HL-60 (cell line): ENCODE data around the gene RALBP1.

ENCODE experiments used
- DNase-seq, 2 experiments: peaks; one replicate each; pipeline ENCODE4 v3.0.0-alpha.2; 2010 to 2020; ENCODE audit warnings: low read depth in 1 of 2, low spot score in 1 of 2
- H3K27ac ChIP-seq: fragments of 250-450 bp; sonication (Bioruptor Pico); replicated peaks from 2 replicates; pipeline ENCODE4 v1.5.1; 2020; ENCODE audit warnings: mild to moderate bottlenecking, moderate library complexity
- H3K27me3 ChIP-seq: fragments of 250-450 bp; sonication (Bioruptor Pico); 2 replicates; pipeline ENCODE4 v1.5.1; 2021; ENCODE audit warnings: mild to moderate bottlenecking, moderate library complexity; ENCODE audit not compliant: insufficient read depth, poor library complexity, severe bottlenecking
- H3K4me3 ChIP-seq: replicated peaks from 2 replicates; pipeline ENCODE4 v1.5.1; 2011; ENCODE audit warnings: mild to moderate bottlenecking, control low read depth, low read length; ENCODE audit not compliant: insufficient read depth
- GABPA ChIP-seq: IDR thresholded peaks from 2 replicates; pipeline ENCODE4 v1.6.1; 2012; ENCODE audit warnings: low read depth
- POLR2AphosphoS5 ChIP-seq: IDR thresholded peaks from 2 replicates; pipeline ENCODE4 v1.6.1; 2012; ENCODE audit warnings: low read depth
- REST ChIP-seq: IDR thresholded peaks from 2 replicates; pipeline ENCODE4 v1.6.1; 2012; ENCODE audit warnings: low read depth; ENCODE audit not compliant: insufficient replicate concordance
- SPI1 ChIP-seq: IDR thresholded peaks from 2 replicates; pipeline ENCODE4 v1.6.1; 2012; ENCODE audit warnings: low read depth, mild to moderate bottlenecking, borderline replicate concordance
- TF ChIP-seq, protein P1 (sequence below): IDR thresholded peaks from one replicate; pipeline ENCODE4 v1.5.1; 2011; ENCODE audit warnings: low read length, control low read depth, inconsistent platforms; ENCODE audit not compliant: insufficient read depth

The RALBP1 gene

DNA sequence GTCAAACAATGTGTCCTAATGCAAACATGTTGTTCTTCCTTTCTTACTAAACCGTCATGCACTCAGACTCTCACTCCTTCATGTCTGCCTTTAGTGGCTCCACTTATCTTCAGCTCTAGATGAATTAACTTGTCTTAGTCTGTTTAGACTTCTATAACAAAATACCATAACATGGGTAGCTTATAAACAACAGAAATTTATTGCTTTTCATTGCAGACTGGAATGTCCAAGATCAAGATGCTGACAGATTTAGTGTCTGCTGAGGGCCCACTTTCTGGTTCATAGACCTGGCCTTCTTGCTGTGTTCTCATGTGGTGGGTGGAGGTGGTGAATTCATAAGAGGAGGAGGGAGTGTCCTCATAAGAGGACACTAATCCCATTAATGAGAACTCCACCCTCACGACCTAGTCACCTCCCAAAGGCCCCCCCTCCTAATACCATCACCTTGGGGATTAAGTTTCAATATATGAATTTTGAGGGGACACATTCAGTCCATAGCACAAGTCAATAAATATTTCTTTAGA lies 32.3 kb downstream of the RALBP1 start:
- no peak for DNase-seq
- TF ChIP-seq SPI1 (no peak), GABPA (no peak), POLR2AphosphoS5 (no peak), REST (no peak)
- TF ChIP-seq, protein P1, sequence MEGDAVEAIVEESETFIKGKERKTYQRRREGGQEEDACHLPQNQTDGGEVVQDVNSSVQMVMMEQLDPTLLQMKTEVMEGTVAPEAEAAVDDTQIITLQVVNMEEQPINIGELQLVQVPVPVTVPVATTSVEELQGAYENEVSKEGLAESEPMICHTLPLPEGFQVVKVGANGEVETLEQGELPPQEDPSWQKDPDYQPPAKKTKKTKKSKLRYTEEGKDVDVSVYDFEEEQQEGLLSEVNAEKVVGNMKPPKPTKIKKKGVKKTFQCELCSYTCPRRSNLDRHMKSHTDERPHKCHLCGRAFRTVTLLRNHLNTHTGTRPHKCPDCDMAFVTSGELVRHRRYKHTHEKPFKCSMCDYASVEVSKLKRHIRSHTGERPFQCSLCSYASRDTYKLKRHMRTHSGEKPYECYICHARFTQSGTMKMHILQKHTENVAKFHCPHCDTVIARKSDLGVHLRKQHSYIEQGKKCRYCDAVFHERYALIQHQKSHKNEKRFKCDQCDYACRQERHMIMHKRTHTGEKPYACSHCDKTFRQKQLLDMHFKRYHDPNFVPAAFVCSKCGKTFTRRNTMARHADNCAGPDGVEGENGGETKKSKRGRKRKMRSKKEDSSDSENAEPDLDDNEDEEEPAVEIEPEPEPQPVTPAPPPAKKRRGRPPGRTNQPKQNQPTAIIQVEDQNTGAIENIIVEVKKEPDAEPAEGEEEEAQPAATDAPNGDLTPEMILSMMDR, result no peak
- no peak overlapping the region for H3K27ac ChIP-seq

DNA sequence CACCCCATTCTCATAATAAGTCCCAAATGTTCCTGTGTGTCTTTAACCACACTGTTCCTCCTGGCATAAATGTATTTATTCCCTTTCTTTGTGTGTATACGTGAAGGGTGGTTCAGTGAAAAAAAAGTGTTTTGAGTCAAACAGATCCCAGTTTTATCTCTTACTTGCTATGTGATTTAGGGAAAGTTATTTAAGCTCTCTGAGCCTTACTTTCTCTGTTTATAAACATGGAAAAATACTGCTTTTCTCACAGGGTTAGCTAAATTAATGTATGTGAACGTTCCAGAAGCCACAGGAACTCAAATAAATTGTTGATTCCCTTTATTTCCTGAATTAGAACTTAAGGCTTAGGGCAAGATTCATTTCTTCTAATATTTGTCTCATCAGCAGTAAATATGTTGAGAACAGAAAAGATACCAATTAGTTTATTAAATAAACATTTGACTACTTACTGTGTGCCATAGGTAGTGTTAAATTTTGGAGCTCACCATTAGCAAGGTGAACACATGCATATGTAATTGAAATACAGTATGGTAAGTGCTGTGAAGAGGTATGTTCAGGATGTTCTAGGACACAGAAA lies 33.2 kb downstream of the RALBP1 start:
- H3K27me3 ChIP-seq, result no peaks in the 10 kb centered on the region
- H3K4me3 ChIP-seq, result no peak overlapping the region
- no peak for DNase-seq
- TF ChIP-seq REST (no peak), POLR2AphosphoS5 (no peak), GABPA (no peak), SPI1 (no peak)
- TF ChIP-seq, protein P1, result no peak
- no peak overlapping the region for H3K27ac ChIP-seq

More for the DNA sequence above, 32.3 kb downstream of the RALBP1 start:
- Histone ChIP-seq H3K4me3 (no peak overlapping the region), H3K27me3 (no peaks in the 10 kb centered on the region)

DNA sequence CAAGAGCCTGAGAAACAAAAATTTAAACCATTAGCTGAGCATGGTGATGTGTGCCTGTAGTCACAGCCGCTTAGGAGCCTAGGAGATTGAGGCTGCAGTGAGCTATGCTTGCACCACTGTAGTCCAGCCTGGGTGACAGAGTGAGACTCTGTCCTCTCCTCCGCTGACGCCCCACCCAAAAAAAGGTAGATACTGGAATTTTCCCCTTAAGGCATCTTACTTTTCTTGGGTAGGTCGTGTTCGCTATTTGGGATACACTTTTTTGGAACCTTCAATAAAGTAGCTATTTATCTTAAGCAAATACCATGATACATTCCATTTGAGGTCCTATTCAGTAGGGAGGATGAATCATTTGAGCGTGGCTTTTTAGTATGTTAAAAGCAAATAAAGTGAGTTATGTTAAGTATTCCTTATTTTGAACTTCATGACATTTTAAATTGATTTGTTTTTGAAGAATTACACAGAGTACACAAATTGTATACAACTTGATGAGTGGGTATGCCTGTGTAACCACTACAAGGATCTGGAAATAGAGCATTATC lies 38.7 kb downstream of the RALBP1 start:
- Histone ChIP-seq H3K27ac (no peak overlapping the region), H3K4me3 (no peak overlapping the region), H3K27me3 (no peaks in the 10 kb centered on the region)
- TF ChIP-seq, protein P1, result no peak
- TF ChIP-seq SPI1 (no peak), GABPA (no peak), POLR2AphosphoS5 (no peak), REST (no peak)
- no peak for DNase-seq
